GM18868 (cell line): ENCODE measurements around the gene ZBTB12.

ENCODE experiments used
- ATAC-seq: cut with Tn5 transposase; IDR thresholded peaks from one replicate; pipeline ENCODE4 v1.9.1; 2021; ENCODE audit warnings: mild to moderate bottlenecking, moderate library complexity; ENCODE audit not compliant: unreplicated experiment

The ZBTB12 gene

GRCh38 chr6:31897612-31898382 lies 4.1 kb downstream of the ZBTB12 start, which contains the start of gene EHMT2:
Gene EHMT2 (minus strand): TSS chr6:31897698. CDS start chr6:31897677, 21 bp downstream.
- peak; percentile 59 for ATAC-seq

DNA sequence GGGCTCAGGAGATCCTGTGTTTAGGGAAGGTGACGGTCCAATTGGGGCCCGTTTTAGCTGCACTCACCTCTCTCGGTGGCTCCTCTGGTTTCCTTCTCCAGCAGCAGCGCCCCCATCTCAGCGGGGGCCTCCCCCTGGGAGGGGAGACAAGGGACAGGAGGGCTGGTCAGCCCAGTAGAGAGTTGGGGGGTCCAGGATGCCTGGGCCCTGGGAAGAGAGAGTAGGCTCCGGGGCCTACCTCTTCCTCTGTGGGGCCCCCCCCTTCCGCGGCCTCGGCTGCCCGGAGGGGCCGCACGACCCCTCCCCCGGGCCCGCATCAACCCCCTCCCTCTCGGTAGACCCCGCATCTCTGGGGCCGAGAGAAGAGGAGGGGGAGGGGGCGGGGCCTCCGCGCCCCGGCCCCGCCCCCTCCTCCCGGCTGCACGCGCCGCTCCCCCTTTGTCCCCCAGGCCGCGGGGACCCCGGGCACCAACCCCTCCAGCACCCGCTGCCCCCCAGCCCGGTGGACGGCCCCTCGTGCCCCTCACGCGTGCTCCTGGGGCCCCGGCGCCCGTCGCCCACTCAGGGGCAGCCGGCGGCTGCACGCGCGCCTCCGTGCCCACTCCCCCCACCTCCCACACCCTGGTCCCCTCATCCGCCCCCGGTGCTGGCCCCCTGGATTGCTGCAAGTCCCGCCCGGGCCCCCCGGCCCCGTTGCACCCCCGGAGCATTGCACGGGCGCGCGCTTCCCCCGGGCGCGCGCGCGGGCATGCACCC lies 4.9 kb downstream of the ZBTB12 start:
- no peak for ATAC-seq

- no peak for ATAC-seq
These were observed 5.4 kb downstream of the ZBTB12 start for GRCh38 chr6:31896493-31896855.

DNA sequence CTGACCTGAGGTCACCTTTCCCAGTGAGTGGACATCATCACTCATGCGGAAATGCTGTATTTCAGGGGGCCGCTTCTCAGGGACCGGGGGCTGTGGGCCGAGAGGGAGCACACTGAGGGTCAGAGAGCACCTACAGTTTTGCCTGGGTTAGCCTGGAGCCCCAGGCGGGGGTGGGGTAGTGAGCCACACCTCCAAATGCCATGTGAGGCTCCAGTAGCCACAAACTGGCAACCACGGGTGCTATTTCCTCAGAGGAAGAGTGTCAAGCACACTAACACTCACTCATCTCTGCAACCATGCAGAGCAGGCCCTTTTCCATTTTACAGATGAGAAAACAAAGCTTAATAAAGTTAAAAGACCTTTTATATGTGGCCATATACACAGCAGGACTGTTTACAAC lies 9.1 kb downstream of the ZBTB12 start:
- no peak for ATAC-seq

- no peak for ATAC-seq
These were observed 12.4 kb downstream of the ZBTB12 start for GRCh38 chr6:31889331-31889972.

- no peak for ATAC-seq
These were observed 13.3 kb downstream of the ZBTB12 start for GRCh38 chr6:31888276-31889258.

DNA sequence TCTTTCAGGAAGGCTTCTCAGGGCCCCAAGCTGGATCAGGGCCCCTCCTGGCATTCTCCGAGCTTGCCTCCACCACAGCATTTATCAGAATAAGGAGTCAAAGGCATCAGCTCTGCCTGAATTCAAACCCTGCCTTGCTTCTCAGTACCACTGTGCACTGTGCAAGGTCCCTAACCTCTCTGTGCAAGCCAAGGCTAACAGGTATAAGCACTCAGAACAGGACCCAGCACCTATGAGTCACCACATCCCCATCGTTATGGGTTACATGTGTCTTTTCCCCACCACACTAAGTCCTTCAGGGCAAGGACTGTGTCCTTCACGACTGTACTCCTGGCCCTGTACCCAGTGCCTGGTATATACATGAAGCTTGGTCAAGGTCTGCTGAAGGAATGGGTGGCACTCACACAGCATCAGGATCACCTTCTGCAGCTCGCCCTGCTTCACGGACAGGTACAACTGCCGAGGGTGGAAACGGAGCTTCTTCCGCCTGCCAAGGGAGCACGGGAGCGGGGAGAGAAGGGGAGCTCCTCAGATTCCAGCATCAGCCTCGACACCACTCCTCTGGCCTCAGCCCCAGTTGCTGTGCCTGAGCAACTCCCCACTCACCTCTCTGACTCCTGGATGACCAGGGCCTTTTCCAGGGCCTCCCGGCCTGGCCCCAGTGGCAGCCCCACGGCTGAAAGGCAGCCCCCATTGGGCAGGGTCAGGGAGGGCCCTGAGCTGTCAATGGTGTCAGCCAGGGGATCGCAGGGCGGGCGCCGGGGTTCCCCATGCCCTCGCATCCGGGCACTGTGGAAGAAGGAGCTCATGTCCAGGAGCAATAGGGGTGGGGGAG lies 14.5 kb downstream of the ZBTB12 start:
- ATAC-seq, result no peak

DNA sequence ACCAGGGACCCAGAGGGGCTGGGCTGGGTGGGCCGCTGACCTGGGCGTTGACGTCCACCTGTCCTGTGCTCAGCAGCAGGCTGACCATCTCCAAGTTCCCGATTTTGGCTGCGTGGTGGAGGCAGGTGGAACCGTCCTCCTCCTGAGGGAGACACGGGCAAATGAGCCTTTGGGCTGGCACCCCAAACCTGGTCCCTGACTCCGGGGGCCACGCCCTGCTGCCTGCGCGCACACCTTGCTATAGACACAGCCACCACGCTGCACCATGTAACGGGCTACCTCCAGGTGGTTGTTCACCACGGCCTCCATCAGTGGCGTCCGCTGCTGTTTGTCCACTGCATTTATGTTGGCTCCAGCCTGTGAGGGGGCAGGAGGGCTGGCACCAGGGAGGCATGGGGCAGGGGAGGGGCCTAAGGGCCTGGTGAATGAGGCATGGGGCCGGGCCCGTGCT lies 15.3 kb downstream of the ZBTB12 start:
- no peak for ATAC-seq

GRCh38 chr6:31884528-31885035 lies 17.3 kb downstream of the ZBTB12 start:
- ATAC-seq, result no peak

GRCh38 chr6:31883676-31884075 lies 18.2 kb downstream of the ZBTB12 start:
- no peak for ATAC-seq

DNA sequence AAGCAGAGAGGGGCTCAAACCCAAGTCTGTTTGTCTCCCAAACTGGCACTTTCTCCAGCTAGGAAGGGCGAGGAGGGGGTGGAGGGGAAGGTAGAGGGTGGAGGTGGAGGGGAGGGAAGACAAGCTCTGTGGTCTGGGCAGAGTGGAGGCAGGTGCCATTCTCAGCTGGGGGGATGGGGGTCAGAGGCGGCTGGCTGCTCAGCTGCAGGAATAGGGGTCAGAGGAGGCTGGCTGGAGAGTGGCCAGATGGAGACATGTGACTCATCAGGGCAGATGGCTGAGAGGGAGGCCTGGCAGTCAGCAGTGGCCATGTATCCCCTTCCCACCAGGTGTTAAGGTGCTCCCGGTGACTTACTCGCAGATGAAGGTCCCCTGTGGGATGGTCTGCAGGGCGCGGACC lies 19.5 kb downstream of the ZBTB12 start:
- no peak for ATAC-seq

DNA sequence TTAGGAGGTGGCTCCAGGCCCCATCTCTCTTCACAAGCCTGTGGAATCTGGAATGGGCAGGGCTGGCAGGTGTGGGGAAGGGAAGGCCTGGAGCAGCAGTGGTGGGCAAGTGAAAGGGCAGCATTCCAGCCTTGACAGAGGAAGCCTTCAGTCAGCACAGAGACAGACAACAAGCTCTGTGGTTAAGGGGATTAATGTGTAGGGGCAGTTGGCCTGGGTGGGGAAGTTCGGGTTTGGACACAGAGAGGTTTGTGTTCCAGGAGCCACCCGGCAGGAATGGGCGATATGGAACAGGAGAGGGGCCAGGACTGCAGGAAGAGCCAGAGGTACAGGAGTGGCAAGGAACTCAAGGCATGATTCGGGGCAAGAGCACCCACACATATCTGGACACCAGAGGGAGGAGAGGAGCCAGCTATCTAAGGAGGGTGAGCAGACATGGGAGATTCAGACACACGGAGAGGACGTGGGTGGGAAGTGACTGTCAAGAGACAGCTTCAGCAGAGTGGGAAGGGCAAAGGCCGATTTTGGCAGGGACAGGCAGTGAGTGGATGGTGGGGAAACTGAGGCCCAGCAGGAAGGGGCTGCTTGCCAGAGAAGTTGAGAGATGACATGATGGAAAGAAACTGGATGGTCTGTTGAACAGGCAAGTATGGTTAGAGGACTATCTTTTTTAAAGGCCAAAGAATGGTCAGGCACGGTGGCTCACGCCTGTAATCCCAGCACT lies 20.6 kb downstream of the ZBTB12 start:
- ATAC-seq, result no peak

- ATAC-seq, result no peak
These were observed 21.3 kb downstream of the ZBTB12 start for GRCh38 chr6:31880616-31881015.

DNA sequence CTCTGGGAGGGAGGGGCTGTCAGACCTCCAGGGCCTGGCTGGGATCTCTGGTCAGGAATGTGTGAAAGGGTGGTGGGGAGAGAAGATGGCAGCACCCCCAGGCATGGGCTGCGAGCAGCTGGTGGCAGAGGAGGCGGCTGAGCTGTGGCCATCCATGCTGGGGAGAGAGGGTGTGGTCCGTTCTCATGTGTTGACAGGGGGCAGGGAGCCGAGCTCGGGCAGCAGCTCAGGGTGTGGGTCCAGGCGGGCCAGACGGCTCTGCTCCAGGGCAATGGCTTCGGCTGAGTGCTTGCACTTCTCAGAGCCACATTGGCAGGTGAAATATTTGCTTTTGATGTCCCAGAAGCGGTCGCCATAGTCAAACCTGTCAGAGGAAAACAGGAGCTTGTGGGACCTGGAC lies 22.0 kb downstream of the ZBTB12 start:
- no peak for ATAC-seq

DNA sequence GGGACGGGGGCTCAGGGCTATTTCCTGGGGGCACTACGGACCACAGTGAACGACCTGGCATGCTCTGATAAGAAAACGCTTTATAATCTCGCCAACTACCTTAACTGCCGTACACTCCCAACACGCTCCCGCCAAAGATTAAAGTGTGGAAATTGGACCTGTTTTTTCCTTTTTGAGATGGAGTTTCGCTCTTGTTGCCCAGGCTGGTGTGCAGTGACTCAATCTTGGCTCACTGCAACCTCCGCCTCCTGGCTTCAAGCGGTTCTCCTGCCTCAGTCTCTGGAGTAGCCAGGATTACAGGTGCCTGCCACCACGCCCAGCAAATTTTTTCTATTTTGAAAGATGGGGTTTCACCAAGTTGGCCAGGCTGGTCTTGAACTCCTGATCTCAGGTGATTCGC lies 22.7 kb downstream of the ZBTB12 start:
- ATAC-seq, result no peak

DNA sequence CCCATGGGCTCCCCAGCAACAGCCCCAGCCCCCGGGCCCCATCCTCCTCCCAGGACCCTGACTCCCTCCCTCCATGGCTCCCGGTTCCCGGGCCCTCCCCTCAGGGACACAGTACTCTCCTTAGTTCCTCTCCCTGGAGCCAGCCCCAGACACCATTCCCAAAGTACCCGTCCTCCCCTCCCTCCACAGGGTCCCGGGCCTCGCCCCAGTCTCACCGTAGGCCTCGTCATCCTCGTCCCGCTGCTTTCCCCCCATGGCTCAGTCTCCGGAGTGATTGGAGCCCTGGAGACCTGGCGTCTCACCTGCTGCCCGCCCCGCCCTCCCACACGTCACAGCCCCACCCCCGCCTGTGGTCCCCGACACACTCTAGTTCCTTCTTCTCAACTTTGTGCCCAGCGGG lies 23.2 kb downstream of the ZBTB12 start, which contains the start of gene SLC44A4:
Gene SLC44A4 (minus strand): TSS at position 272 of the 400 bp plus-strand sequence. CDS start 17 bp downstream, at position 255.
- ATAC-seq, result no peak

GRCh38 chr6:31878222-31878621 lies 23.7 kb downstream of the ZBTB12 start:
- ATAC-seq, result no peak

GRCh38 chr6:31877651-31878161 lies 24.2 kb downstream of the ZBTB12 start:
- ATAC-seq, result no peak
